ENCODE results near the gene STK25. TPM values are rescaled to one million over a fixed set of nuclear protein-coding genes. Genes with fewer than 3 reads are reported as not detected.
"Not testable (repeated sequence)": the region's sequence is repeated elsewhere in the genome, so short reads cannot be mapped to it uniquely, and the experiment has no call there.

Gene STK25
- total RNA-seq, 2 donors from 2014 or later, result 92.5 to 103 TPM

- DNase-seq (ENCODE audit: low spot score), result no peak
- intact Hi-C loops (cut with DNase I), result no loop called here
These were observed 6.8 kb upstream of the STK25 start for GRCh38 chr2:241514986-241515737.

- no peak for DNase-seq (ENCODE audit: low spot score)
- intact Hi-C loops (cut with DNase I), result no loop called here
These were observed 6.2 kb upstream of the STK25 start for GRCh38 chr2:241514553-241514952.

DNA sequence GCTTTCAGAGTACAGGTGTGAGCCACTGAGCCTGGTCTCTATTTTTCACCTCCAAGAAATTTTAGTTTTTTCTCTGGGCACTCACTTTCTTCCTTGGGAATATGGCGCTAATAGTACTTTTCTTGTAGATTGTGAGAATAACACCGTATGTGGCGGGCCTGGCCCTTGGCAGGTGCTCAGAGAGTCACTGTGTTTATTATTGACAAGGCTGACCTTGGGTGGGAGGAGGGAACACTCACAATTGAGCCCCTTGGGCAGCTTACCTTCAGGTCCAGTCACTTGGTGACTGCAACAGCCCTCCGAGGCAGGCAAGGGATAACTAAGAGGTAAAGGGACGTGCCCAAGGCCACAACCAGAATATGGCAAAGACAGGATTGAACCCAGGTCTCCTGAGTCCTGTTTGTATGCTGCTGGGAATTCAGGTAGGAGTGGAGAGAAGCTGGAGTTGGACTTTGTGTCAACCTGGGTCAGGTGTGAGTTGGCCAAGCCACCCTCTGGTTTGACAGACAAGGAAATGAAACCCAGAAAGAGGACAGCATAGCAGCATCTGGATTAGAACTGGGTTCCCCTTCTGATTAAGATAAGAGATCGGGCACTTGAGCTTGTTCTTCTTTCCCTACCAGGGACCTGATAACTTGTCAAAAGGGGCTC, 2.8 kb upstream of the STK25 start:
- DNase-seq (ENCODE audit: low spot score), result no peak
- intact Hi-C loops (cut with DNase I), result no loop called here

DNA sequence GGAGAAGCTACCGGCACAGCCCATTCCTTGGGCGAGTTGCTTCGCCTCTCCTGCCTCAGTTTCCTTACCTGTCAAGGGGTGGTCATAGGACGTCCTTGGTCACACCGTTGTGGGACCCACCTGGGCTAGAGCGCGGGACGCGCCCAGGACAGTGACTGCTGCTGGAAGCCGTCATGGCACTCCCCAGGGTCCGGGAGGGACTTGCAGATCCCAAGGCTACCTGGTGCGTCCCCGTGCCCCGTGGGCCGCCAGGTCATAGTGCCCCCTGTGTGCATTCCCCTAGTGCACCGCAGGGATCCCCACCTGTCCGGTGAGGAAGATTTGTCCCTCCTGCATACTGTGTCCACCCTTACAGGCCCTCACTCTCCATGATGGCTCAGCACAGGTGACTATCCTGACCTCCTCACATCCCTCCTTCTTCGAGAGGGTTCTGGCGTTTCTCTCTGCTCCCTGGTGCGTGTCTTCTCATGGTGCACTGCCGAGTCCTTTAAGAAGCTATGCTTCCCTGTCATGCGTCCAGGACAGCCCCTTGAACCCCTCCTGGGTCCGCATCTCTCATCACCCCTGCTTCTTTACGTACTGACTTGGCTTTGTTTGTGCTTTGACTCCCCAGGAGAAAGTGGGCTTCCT, 886 bp upstream of the STK25 start:
- intact Hi-C loops (cut with DNase I), result no loop called here
- DNase-seq (ENCODE audit: low spot score), result no peak

- intact Hi-C loops (cut with DNase I), result no loop called here
- DNase-seq (ENCODE audit: low spot score), result no peak
These were observed 749 bp downstream of the STK25 start for GRCh38 chr2:241507430-241508239.

GRCh38 chr2:241506793-241507429, 1.5 kb downstream of the STK25 start:
- intact Hi-C loops (cut with DNase I), result no loop called here
- no peak for DNase-seq (ENCODE audit: low spot score)

GRCh38 chr2:241506317-241506716, 2.1 kb downstream of the STK25 start:
- intact Hi-C loops (cut with DNase I); DNase-seq (ENCODE audit: low spot score): not testable (repeated sequence)

GRCh38 chr2:241505781-241506201, 2.6 kb downstream of the STK25 start:
- intact Hi-C loops (cut with DNase I), result no loop called here
- no peak for DNase-seq (ENCODE audit: low spot score)

DNA sequence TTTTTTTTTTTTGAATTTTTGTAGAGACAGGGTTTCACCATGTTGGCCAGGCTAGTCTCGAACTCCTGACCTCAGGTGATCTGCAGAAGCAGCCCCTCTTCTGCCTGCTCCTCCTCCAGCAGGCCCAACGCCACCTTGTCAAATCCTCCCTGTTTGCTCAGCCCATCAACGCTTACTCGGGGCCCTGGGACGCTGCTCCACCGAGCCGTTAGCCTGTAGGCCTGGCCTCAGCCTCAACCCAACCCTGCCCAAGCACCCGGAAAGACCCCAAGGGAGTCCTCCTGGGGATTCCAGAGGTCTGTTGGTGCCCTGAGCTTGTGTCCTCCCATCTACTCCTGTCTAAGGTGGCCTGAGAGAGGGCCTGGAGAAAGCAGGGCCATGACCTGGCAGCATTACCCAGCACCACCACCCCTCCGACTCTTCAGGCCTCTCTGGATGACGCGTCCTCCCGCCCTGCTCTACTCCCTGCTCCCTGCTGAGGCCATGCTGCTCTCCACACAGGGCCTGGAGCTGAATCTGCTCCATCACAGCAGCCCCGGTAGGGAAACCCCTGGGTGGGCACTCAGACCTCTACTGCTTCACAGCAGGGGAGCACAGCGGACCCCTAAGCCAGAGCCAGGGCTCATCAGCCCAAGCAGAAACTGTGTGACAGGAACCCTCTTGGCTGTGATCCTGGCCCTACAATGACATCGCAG, 3.2 kb downstream of the STK25 start:
- intact Hi-C loops (cut with DNase I), result no loop called here
- no peak for DNase-seq (ENCODE audit: low spot score)

GRCh38 chr2:241503776-241504392, 4.5 kb downstream of the STK25 start:
- no peak for DNase-seq (ENCODE audit: low spot score)
- intact Hi-C loops (cut with DNase I), result no loop called here

GRCh38 chr2:241502281-241502680, 6.1 kb downstream of the STK25 start:
- DNase-seq (ENCODE audit: low spot score), result no peak
- intact Hi-C loops (cut with DNase I), result no loop called here

- intact Hi-C loops (cut with DNase I), result no loop called here
- DNase-seq (ENCODE audit: low spot score), result no peak
These were observed 6.8 kb downstream of the STK25 start for GRCh38 chr2:241501551-241501950.

GRCh38 chr2:241501099-241501541, 7.3 kb downstream of the STK25 start:
- no peak for DNase-seq (ENCODE audit: low spot score)
- intact Hi-C loops (cut with DNase I), result no loop called here

DNA sequence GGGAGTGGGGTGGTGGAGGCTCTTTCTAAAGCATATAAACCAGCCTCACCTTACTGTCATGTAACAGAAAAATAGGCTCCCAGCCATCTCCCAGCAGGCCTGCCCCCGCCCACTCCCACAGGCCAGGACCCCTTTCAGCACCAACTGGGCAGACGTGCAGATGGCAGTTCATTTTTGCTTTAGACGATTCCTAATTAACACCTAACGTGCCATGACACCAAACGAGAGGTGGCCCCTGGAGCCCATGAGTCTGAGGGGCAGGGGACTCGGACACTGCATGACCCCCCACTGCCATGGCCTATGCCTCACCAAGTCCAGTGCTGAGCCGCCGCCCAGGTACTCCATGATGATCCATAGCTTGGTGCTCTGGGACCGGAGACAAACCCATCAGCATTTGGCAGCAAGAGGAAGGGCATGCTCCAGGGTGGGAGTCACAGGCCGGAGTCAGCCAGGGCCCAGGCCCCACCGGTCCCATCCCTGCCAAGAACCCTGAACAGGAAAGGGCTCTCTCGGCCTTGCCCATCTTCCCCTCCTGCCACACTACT, 7.9 kb downstream of the STK25 start:
- intact Hi-C loops (cut with DNase I), result no loop called here
- no peak for DNase-seq (ENCODE audit: low spot score)

DNA sequence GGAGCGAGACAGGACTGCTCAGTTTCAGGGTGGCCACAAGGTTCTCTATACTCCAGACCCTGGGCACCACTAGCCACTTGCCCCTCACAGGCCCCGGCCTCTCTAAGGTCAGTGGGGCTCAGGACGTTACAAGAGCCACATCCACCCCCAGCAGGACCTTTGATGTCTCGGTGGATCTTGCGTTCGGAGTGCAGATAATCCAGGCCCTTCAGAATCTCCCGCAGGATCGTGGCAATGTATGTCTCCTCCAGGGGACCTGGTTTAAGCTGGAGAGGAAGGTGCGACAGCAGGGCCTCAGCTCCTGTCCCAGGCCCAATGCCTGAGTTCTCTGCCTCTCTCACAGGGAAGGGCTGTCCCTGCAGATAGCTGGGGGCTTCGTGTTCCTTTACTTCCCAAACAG, 8.4 kb downstream of the STK25 start:
- intact Hi-C loops (cut with DNase I), result no loop called here
- no peak for DNase-seq (ENCODE audit: low spot score)

- DNase-seq (ENCODE audit: low spot score), result peak; percentile 82
- intact Hi-C loops (cut with DNase I), result no loop called here
These were observed 9.0 kb downstream of the STK25 start for GRCh38 chr2:241499146-241499965.

Measured in posterior vena cava (tissue), 2 donors.